HPDE6-E6E7 (cell line): ENCODE results near the gene VEGFB.

Experiments used
- DNase-seq: peaks from one replicate; pipeline ENCODE4 v3.0.0; 2011; ENCODE audit warnings: missing footprints; ENCODE audit errors: extremely low spot score

VEGFB gene

GRCh38 chr11:64283092-64283491, 48.7 kb downstream of the VEGFB start:
- no peak for DNase-seq

GRCh38 chr11:64284048-64284961, 49.9 kb downstream of the VEGFB start, which contains the start of gene BAD:
Gene BAD (minus strand): TSS chr11:64284665. CDS start chr11:64284368, 297 bp downstream.
- DNase-seq: peak; percentile 98

- DNase-seq: peak; percentile 72
Observed at GRCh38 chr11:64284962-64285884, 50.8 kb downstream of the VEGFB start, which contains the start of gene GPR137. Gene GPR137 (plus strand): TSS chr11:64285848. CDS start chr11:64286525, 677 bp downstream.

GRCh38 chr11:64285885-64286800, 51.8 kb downstream of the VEGFB start:
- DNase-seq: no peak

- no peak for DNase-seq
Observed at GRCh38 chr11:64286801-64287159, 52.4 kb downstream of the VEGFB start.

GRCh38 chr11:64287676-64288352, 53.4 kb downstream of the VEGFB start:
- no peak for DNase-seq

GRCh38 chr11:64288353-64288750, 54.0 kb downstream of the VEGFB start:
- no peak for DNase-seq
